Right ventricle myocardium inferior (tissue), 1 donor: ENCODE results near the gene TEX53. TPM values are rescaled to one million over a fixed set of nuclear protein-coding genes. Genes with fewer than 3 reads are reported as not detected.
A peak's percentile ranks its signal among the peaks of the same experiment; 100 is the strongest.

Source experiments
- ATAC-seq: fragments of 200-7000 bp; cut with Tn5 transposase; one replicate; pipeline ENCODE4 v1.9.1; 2020; ENCODE audit warnings: mild to moderate bottlenecking, moderate library complexity
- DNase-seq: peaks from one replicate; pipeline ENCODE4 v3.0.0; 2021; ENCODE audit errors: missing footprints
- intact Hi-C: fragments of 100-400 bp; cut with DNase I; formaldehyde crosslinking; loops from one replicate; pipeline ENCODE4 v1.11.0; 2022
- total RNA-seq: library from RNA; stranded (reverse); fragmentation: NEBNext Ultra II Directional; extraction: Animal tissue kit (Norgen Biotek cat#: 25700); gene quantifications from one replicate; pipeline ENCODE4 v1.2.1, GENCODE V29; 2021
- donor health status: DM: no; HTN: yes; CAD: no; lungs with severe emphysema.

Gene TEX53
- total RNA-seq, 1 donor from 2014 or later: not detected

GRCh38 chr9:114613919-114614318 lies 43.7 kb downstream of the TEX53 start:
- DNase-seq: no peak
- no peak for ATAC-seq
- intact Hi-C loops: no loop called here

GRCh38 chr9:114613087-114613486 lies 44.5 kb downstream of the TEX53 start:
- intact Hi-C loops: no loop called here
- DNase-seq (no peak), ATAC-seq (no peak)

GRCh38 chr9:114612272-114612923 lies 45.2 kb downstream of the TEX53 start:
- DNase-seq (no peak), ATAC-seq (peak; percentile 9)
- intact Hi-C loops: no loop called here

GRCh38 chr9:114611516-114612271 lies 45.9 kb downstream of the TEX53 start:
- ATAC-seq (peak; percentile 82), DNase-seq (peak; percentile 81)
- intact Hi-C loops: no loop called here

GRCh38 chr9:114608525-114608796 lies 49.1 kb downstream of the TEX53 start:
- no peak for DNase-seq
- ATAC-seq: no peak
- intact Hi-C loops: no loop called here

- intact Hi-C loops: loop anchor here (2.0 kb wide), 1 partner anchor 19 kb away; no protein-coding TSS in a partner anchor
- ATAC-seq (no peak), DNase-seq (no peak)
These were observed 49.7 kb downstream of the TEX53 start for GRCh38 chr9:114607671-114608524.

GRCh38 chr9:114606597-114607207 lies 50.9 kb downstream of the TEX53 start:
- ATAC-seq: no peak
- intact Hi-C loops: loop anchor here (2.0 kb wide), 1 partner anchor 18 kb away; no protein-coding TSS in a partner anchor

More at GRCh38 chr9:114606597-114607207, 50.9 kb downstream of the TEX53 start:
- no peak for DNase-seq

Other genes starting within 250 kb of the TEX53 start
- 0.49 TPM for gene WHRN, start 152.3 kb downstream of the TEX53 start, total RNA-seq
- 58.0 TPM for gene ATP6V1G1, start 70.0 kb downstream of the TEX53 start, total RNA-seq
- gene TMEM268, start 46.5 kb downstream of the TEX53 start, total RNA-seq: 3.5 TPM
- not detected for gene TEX48, start 24.4 kb upstream of the TEX53 start, total RNA-seq
- gene TNFSF15, start 148.2 kb upstream of the TEX53 start, total RNA-seq: 0.08 TPM